SU-DHL-6 (cell line): ENCODE data around the gene TM9SF4.

ENCODE experiments used
- H2AFZ ChIP-seq: fragments of 200-600 bp; sonication (generic); 2 replicates; pipeline ENCODE4 v1.6.1; 2014; ENCODE audit warnings: low read depth, mild to moderate bottlenecking, moderate library complexity, mixed read lengths, antibody characterized with exemption, low read length; ENCODE audit not compliant: severe bottlenecking
- H3F3A ChIP-seq: fragments of 200-600 bp; shearing (Covaris generic); 2 replicates; pipeline ENCODE4 v1.6.0; 2016; ENCODE audit warnings: antibody characterized with exemption, mild to moderate bottlenecking; ENCODE audit not compliant: insufficient read depth
- H3K27ac ChIP-seq: fragments of 200-600 bp; sonication (generic); 2 replicates; pipeline ENCODE4 v1.5.1; 2016; ENCODE audit warnings: low read depth, mild to moderate bottlenecking, low read length, moderate library complexity, mixed read lengths
- H3K27me3 ChIP-seq: fragments of 200-600 bp; sonication (generic), shearing (Covaris generic); 2 replicates; pipeline ENCODE4 v1.6.0; 2014; ENCODE audit warnings: mild to moderate bottlenecking, low read length
- H3K36me3 ChIP-seq: fragments of 200-600 bp; sonication (generic); 2 replicates; pipeline ENCODE4 v1.6.1; 2014; ENCODE audit warnings: mild to moderate bottlenecking, low read length, mixed read lengths
- H3K4me2 ChIP-seq: fragments of 300-600, 200-600 bp; shearing (Covaris generic), sonication (generic); 2 replicates; pipeline ENCODE4 v1.6.0; 2014; ENCODE audit warnings: low read length, low read depth, mild to moderate bottlenecking; ENCODE audit not compliant: poor library complexity, severe bottlenecking
- H3K4me3 ChIP-seq: fragments of 200-600 bp; sonication (generic); 2 replicates; pipeline ENCODE4 v1.5.1; 2014; ENCODE audit warnings: antibody characterized with exemption, low read length, mild to moderate bottlenecking, mixed read lengths; ENCODE audit not compliant: insufficient read depth, poor library complexity, severe bottlenecking
- H3K79me2 ChIP-seq: fragments of 200-600 bp; sonication (generic); 2 replicates; pipeline ENCODE4 v1.6.1; 2014; ENCODE audit warnings: mild to moderate bottlenecking, low read length, moderate library complexity; ENCODE audit not compliant: insufficient read depth
- H3K9ac ChIP-seq: fragments of 200-600 bp; sonication (generic); 2 replicates; pipeline ENCODE4 v1.7.0; 2014; ENCODE audit warnings: mild to moderate bottlenecking, low read length
- H3K9me2 ChIP-seq: fragments of 200-600 bp; sonication (generic); replicated peaks from 2 replicates; pipeline ENCODE4 v1.6.1; 2014; ENCODE audit warnings: low read length; ENCODE audit not compliant: insufficient read depth
- H3K9me3 ChIP-seq: fragments of 200-600 bp; sonication (generic); 2 replicates; pipeline ENCODE4 v1.6.1; 2014; ENCODE audit warnings: low read length, mixed read lengths; ENCODE audit not compliant: insufficient read depth
- H4K20me1 ChIP-seq: fragments of 200-600 bp; sonication (generic); 2 replicates; pipeline ENCODE4 v1.6.1; 2014; ENCODE audit warnings: low read depth, mild to moderate bottlenecking, antibody characterized with exemption, low read length, moderate library complexity, mixed read lengths
- CTCF ChIP-seq: fragments of 200-600 bp; sonication (generic); IDR thresholded peaks from one replicate; pipeline ENCODE4 v1.5.1; 2017; ENCODE audit warnings: antibody characterized with exemption, mild to moderate bottlenecking, low read length, moderate library complexity; ENCODE audit not compliant: insufficient read depth, poor library complexity, severe bottlenecking
- EZH2phosphoT487 ChIP-seq: fragments of 200-600 bp; sonication (generic), shearing (Covaris generic); conservative IDR thresholded peaks from 2 replicates; pipeline ENCODE4 v1.6.1; 2018; ENCODE audit warnings: mild to moderate bottlenecking, antibody characterized with exemption, low read length, moderate library complexity, mixed read lengths

TM9SF4 gene

GRCh38 chr20:32162351-32162750 is 52.8 kb downstream of the TM9SF4 start:
- H2AFZ ChIP-seq: no peak overlapping the region
- no peaks in the 10 kb centered on the region for H3K27me3 ChIP-seq
- H3K9me2 ChIP-seq: no peaks in the 10 kb centered on the region
- no peaks in the 10 kb centered on the region for H3K79me2 ChIP-seq
- H3K9ac ChIP-seq: no peak overlapping the region
- H3K27ac ChIP-seq: no peak overlapping the region
- no peak overlapping the region for H3K4me3 ChIP-seq
- H3K4me2 ChIP-seq: no peak overlapping the region
- no peaks in the 10 kb centered on the region for H3F3A ChIP-seq
- H3K36me3 ChIP-seq: peaks cover 7% of the 10 kb centered on the region; the same call in 1 of the 2 replicates
- no peak for TF ChIP-seq EZH2phosphoT487
- no peaks in the 10 kb centered on the region for H3K9me3 ChIP-seq
- H4K20me1 ChIP-seq: no peaks in the 10 kb centered on the region

- Histone ChIP-seq H3K9ac (no peak overlapping the region), H3K4me2 (no peak overlapping the region), H3K9me3 (no peaks in the 10 kb centered on the region), H3K36me3 (peaks cover 7% of the 10 kb centered on the region; the same call in 1 of the 2 replicates), H3K27me3 (no peaks in the 10 kb centered on the region), H3K9me2 (no peaks in the 10 kb centered on the region), H3K79me2 (no peaks in the 10 kb centered on the region), H3K27ac (no peak overlapping the region), H3F3A (no peaks in the 10 kb centered on the region), H2AFZ (no peak overlapping the region), H3K4me3 (no peak overlapping the region), H4K20me1 (no peaks in the 10 kb centered on the region)
- TF ChIP-seq CTCF (no peak), EZH2phosphoT487 (no peak)
Observed at GRCh38 chr20:32163951-32164350, 54.4 kb downstream of the TM9SF4 start.

GRCh38 chr20:32164984-32165735 is 55.6 kb downstream of the TM9SF4 start:
- no peak overlapping the region for H3K4me3 ChIP-seq
- H3F3A ChIP-seq: no peaks in the 10 kb centered on the region; the same call in 1 of the 2 replicates
- H3K79me2 ChIP-seq: no peaks in the 10 kb centered on the region
- H4K20me1 ChIP-seq: no peaks in the 10 kb centered on the region
- H3K36me3 ChIP-seq: peaks cover 7% of the 10 kb centered on the region; the same call in 1 of the 2 replicates
- H3K27ac ChIP-seq: no peak overlapping the region
- no peak overlapping the region for H3K9ac ChIP-seq
- TF ChIP-seq CTCF (no peak), EZH2phosphoT487 (no peak)
- H3K9me2 ChIP-seq: no peaks in the 10 kb centered on the region
- H3K27me3 ChIP-seq: no peaks in the 10 kb centered on the region
- H3K9me3 ChIP-seq: no peaks in the 10 kb centered on the region
- no peak overlapping the region for H3K4me2 ChIP-seq
- no peak overlapping the region for H2AFZ ChIP-seq

- no peaks in the 10 kb centered on the region; the same call in 1 of the 2 replicates for H3F3A ChIP-seq
- TF ChIP-seq CTCF: no peak
- no peak for TF ChIP-seq EZH2phosphoT487
- no peak overlapping the region for H3K27ac ChIP-seq
- H3K4me3 ChIP-seq: no peak overlapping the region
- H3K27me3 ChIP-seq: no peaks in the 10 kb centered on the region
- H4K20me1 ChIP-seq: no peaks in the 10 kb centered on the region
- no peaks in the 10 kb centered on the region for H3K9me3 ChIP-seq
- H3K79me2 ChIP-seq: no peaks in the 10 kb centered on the region
- no peaks in the 10 kb centered on the region for H3K9me2 ChIP-seq
- peaks cover 5% of the 10 kb centered on the region; the same call in 1 of the 2 replicates for H3K36me3 ChIP-seq
- H2AFZ ChIP-seq: no peak overlapping the region
- no peak overlapping the region for H3K9ac ChIP-seq
- H3K4me2 ChIP-seq: no peak overlapping the region
Observed at GRCh38 chr20:32165836-32166545, 56.5 kb downstream of the TM9SF4 start.
